GM12878 (cell line): ENCODE results near the gene OR7A5. TPM values are rescaled to one million over a fixed set of nuclear protein-coding genes. Genes with fewer than 3 reads are reported as not detected.
"Not testable (repeated sequence)": the region's sequence is repeated elsewhere in the genome, so short reads cannot be mapped to it uniquely, and the experiment has no call there.

Experiments used
- ATAC-seq: fragments of 200-7000 bp; cut with Tn5 transposase; 3 replicates; pipeline ENCODE4 v1.9.1; 2020; ENCODE audit warnings: mild to moderate bottlenecking, moderate library complexity
- BruUV-seq: library from RNA; stranded (reverse); fragments of 400-500 nt; replicated peaks from 2 replicates; lab custom pipeline; 2021; lab: Mats Ljungman, UMichigan
- CTCF ChIA-PET: fragments of 300-600 bp; sonication (Branson Sonifier 250); formaldehyde crosslinking; extraction: SDS; loops from one replicate; lab custom pipeline; 2021; ENCODE audit warnings: inconsistent platforms; lab: Yijun Ruan, JAX
- POLR2A ChIA-PET: fragments of 350-600 bp; formaldehyde crosslinking; extraction: SDS; loops from one replicate; lab custom pipeline; 2021; ENCODE audit warnings: inconsistent platforms; lab: Charles Lee
- RAD21 ChIA-PET: fragments of 300-600 bp; sonication (Branson Sonifier 250); formaldehyde crosslinking; loops from one replicate; lab custom pipeline; 2023; ENCODE audit warnings: antibody characterized with exemption; ENCODE audit not compliant: unreplicated experiment; lab: Charles Lee
- SMC1A ChIA-PET: fragments of 300-600 bp; sonication (Branson Sonifier 250); formaldehyde crosslinking; loops from one replicate; lab custom pipeline; 2023; ENCODE audit not compliant: unreplicated experiment, uncharacterized antibody; lab: Charles Lee
- DNase-seq: peaks from one replicate; pipeline ENCODE4 v3.0.0-alpha.2; 2011; ENCODE audit warnings: low read depth, low spot score
- FAIRE-seq: peaks from 3 replicates; lab custom pipeline; 2011; peaks lifted over from hg19 to GRCh38; lab: Jason Lieb, UNC
- H2AFZ ChIP-seq: 2 replicates; pipeline ENCODE4 v1.6.0; 2011; ENCODE audit warnings: low read depth, low read length, control low read depth; ENCODE audit not compliant: control insufficient read depth
- H3K27ac ChIP-seq: 2 replicates; pipeline ENCODE4 v1.5.1; 2011; ENCODE audit warnings: control low read depth; ENCODE audit not compliant: control insufficient read depth, insufficient read depth
- H3K27me3 ChIP-seq, 2 experiments: replicated peaks in 1 of 2; 2 replicates each; pipeline versions ENCODE4 v1.6.0 to v1.6.1; 2011; ENCODE audit warnings: low read length in 1 of 2; ENCODE audit not compliant: control insufficient read depth in 2 of 2, insufficient read depth in 2 of 2
- H3K36me3 ChIP-seq, 2 experiments: 2 replicates each; pipeline ENCODE4 v1.5.1; 2011; ENCODE audit warnings: low read length in 1 of 2; ENCODE audit not compliant: control insufficient read depth in 2 of 2, insufficient read depth in 2 of 2
- H3K4me1 ChIP-seq: 2 replicates; pipeline ENCODE4 v1.6.1; 2011; ENCODE audit warnings: mild to moderate bottlenecking, low read length, moderate library complexity, mixed read lengths; ENCODE audit not compliant: control insufficient read depth, insufficient read depth
- H3K4me2 ChIP-seq: 2 replicates; pipeline ENCODE4 v1.6.0; 2011; ENCODE audit warnings: control low read depth; ENCODE audit not compliant: control insufficient read depth, insufficient read depth
- H3K4me3 ChIP-seq: fragments of 200-600 bp; sonication (generic); 2 replicates; pipeline ENCODE4 v1.5.1; 2016
- H3K79me2 ChIP-seq: 2 replicates; pipeline ENCODE4 v1.6.0; 2011; ENCODE audit warnings: low read length; ENCODE audit not compliant: control insufficient read depth, insufficient read depth
- H3K9ac ChIP-seq: 2 replicates; pipeline ENCODE4 v1.8.0; 2011; ENCODE audit warnings: low read length, control low read depth, mixed read lengths; ENCODE audit not compliant: control insufficient read depth, insufficient read depth
- H3K9me3 ChIP-seq: replicated peaks from 3 replicates; pipeline ENCODE4 v1.5.1; 2011; ENCODE audit warnings: mild to moderate bottlenecking, low read length; ENCODE audit not compliant: control insufficient read depth, insufficient read depth
- H4K20me1 ChIP-seq: 2 replicates; pipeline ENCODE4 v1.6.0; 2011; ENCODE audit not compliant: control insufficient read depth, insufficient read depth
- WGBS: methylation state at CpG from one replicate; pipeline ENCODE4 v1.1.6; 2016; ENCODE audit warnings: low lambda C conversion rate; ENCODE audit not compliant: insufficient replicate concordance, insufficient coverage; ENCODE audit errors: missing lambda C conversion rate; 5-methylcytosine and 5-hydroxymethylcytosine counted together
- in situ Hi-C: fragments of 300-500 bp; cut with MboI; formaldehyde crosslinking; loops from 9 replicates; pipeline ENCODE4 v1.14.3; 2018; ENCODE audit warnings: mixed read lengths
- intact Hi-C: fragments of 100-400 bp; cut with micrococcal nuclease; formaldehyde crosslinking; loops from one replicate; pipeline ENCODE4 v1.14.2; 2022; ENCODE audit not compliant: unreplicated experiment
- polyA plus RNA-seq, 11 experiments: library from polyadenylated mRNA; depleted of rRNA in 4 of 11; unstranded in 6 of 11; stranded (reverse) in 5 of 11; fragments of >200 nt; fragmentation: Nextera tagmentation in 4 of 11; fragmentation: Illumina TruSeq in 1 of 11; extraction: Ambion mirVana in 4 of 11; extraction: Trizol in 1 of 11; gene quantifications; 1 replicate in 1 of 11; 2 replicates in 10 of 11; pipeline versions ENCODE4 v1.2.1 to v1.2.3, GENCODE V29; 2011 to 2016; ENCODE audit warnings: inconsistent platforms in 2 of 11, missing spikeins in 2 of 11, low read depth in 1 of 11
- small RNA-seq: library from RNA; depleted of rRNA; stranded (forward); fragments of <200 nt; gene quantifications from one replicate; pipeline ENCODE3, GENCODE V24; 2014
- total RNA-seq, 4 experiments: library from RNA; depleted of rRNA in 3 of 4; stranded (reverse); fragments of >200 nt in 3 of 4; fragmentation: Illumina TruSeq in 1 of 4; extraction: Trizol in 1 of 4; gene quantifications; 2 replicates each; pipeline versions ENCODE4 v1.2.1 to v1.2.3, GENCODE V29; 2013 to 2021

Gene OR7A5
- total and polyA plus RNA-seq, 10 of the 15 experiments (the other 5 are each of a cell fraction or from before 2014, with no cell fraction given): not detected

GRCh38 chr19:14777645-14778044 lies 57.3 kb downstream of the OR7A5 start:
- DNase-seq, H2AFZ ChIP-seq, intact Hi-C loops, POLR2A ChIA-PET, H3K4me1 ChIP-seq, in situ Hi-C loops, H3K4me2 ChIP-seq, ATAC-seq, CTCF ChIA-PET, BruUV-seq, H3K27ac ChIP-seq, SMC1A ChIA-PET, H3K9me3 ChIP-seq, FAIRE-seq, RAD21 ChIA-PET, H3K79me2 ChIP-seq, H3K36me3 ChIP-seq, H4K20me1 ChIP-seq, H3K9ac ChIP-seq, H3K27me3 ChIP-seq, H3K4me3 ChIP-seq: not testable (repeated sequence)
- WGBS: 82% methylated on average over 2 of the region's 4 CpGs

Small RNAs within 50 kb of the gene (small RNA-seq; reads per million reads assigned to genes)
- gene AC005255.1: not detected

Other genes with a start within 250 kb of the OR7A5 start
Only the 7 nearest of the 10 such genes appear.
- 6.6 and 6.8 TPM in 2 replicates for gene ZNF333, start 145.1 kb downstream of the OR7A5 start, total RNA-seq (2014; rRNA removed)
- 5.3 and 6.6 TPM in 2 replicates for gene ZNF333, start 145.1 kb downstream of the OR7A5 start, total RNA-seq (2014; rRNA removed; fragmentation: Illumina TruSeq; extraction: Trizol)
- gene ZNF333, start 145.1 kb downstream of the OR7A5 start, total RNA-seq (2021): 5.7 and 6.8 TPM in 2 replicates
- gene ZNF333, start 145.1 kb downstream of the OR7A5 start, polyA plus RNA-seq (2011; rRNA removed): 12.1 and 14.1 TPM in 2 replicates
- 6.1 and 6.4 TPM in 2 replicates for gene ZNF333, start 145.1 kb downstream of the OR7A5 start, polyA plus RNA-seq (2014; fragmentation: Illumina TruSeq; extraction: Trizol)
- 1 to 10 TPM; 2.3 to 2.9 TPM for gene ZNF333, start 145.1 kb downstream of the OR7A5 start, polyA plus RNA-seq (2014; fragmentation: Nextera tagmentation; extraction: Ambion mirVana)
- 7.9 and 8.9 TPM in 2 replicates for gene ZNF333, start 145.1 kb downstream of the OR7A5 start, polyA plus RNA-seq (2014; rRNA removed)
- 1 to 10 TPM; 4.3 to 4.5 TPM for gene ZNF333, start 145.1 kb downstream of the OR7A5 start, polyA plus RNA-seq (2016; fragmentation: Nextera tagmentation; extraction: Ambion mirVana)
- gene ADGRE2, start 56.6 kb downstream of the OR7A5 start, total RNA-seq (2014; rRNA removed): 5.0 and 6.3 TPM in 2 replicates
- gene ADGRE2, start 56.6 kb downstream of the OR7A5 start, total RNA-seq (2014; rRNA removed; fragmentation: Illumina TruSeq; extraction: Trizol): 2.5 and 2.8 TPM in 2 replicates
- 8.6 and 8.9 TPM in 2 replicates for gene ADGRE2, start 56.6 kb downstream of the OR7A5 start, total RNA-seq (2021)
- gene ADGRE2, start 56.6 kb downstream of the OR7A5 start, polyA plus RNA-seq (2011; rRNA removed): 0.03 and 0.15 TPM in 2 replicates
- gene ADGRE2, start 56.6 kb downstream of the OR7A5 start, polyA plus RNA-seq (2014; fragmentation: Illumina TruSeq; extraction: Trizol): 5.3 and 7.4 TPM in 2 replicates
- 1 to 10 TPM; 1.6 to 2.6 TPM for gene ADGRE2, start 56.6 kb downstream of the OR7A5 start, polyA plus RNA-seq (2014; fragmentation: Nextera tagmentation; extraction: Ambion mirVana)
- gene ADGRE2, start 56.6 kb downstream of the OR7A5 start, polyA plus RNA-seq (2014; rRNA removed): 7.8 and 12.7 TPM in 2 replicates
- 1 to 10 TPM; 3.7 to 5.5 TPM for gene ADGRE2, start 56.6 kb downstream of the OR7A5 start, polyA plus RNA-seq (2016; fragmentation: Nextera tagmentation; extraction: Ambion mirVana)
- gene OR7C1, start within 50 bp of the OR7A5 start, total RNA-seq (2014; rRNA removed): not detected in 2 replicates
- not detected in 2 replicates for gene OR7C1, start within 50 bp of the OR7A5 start, total RNA-seq (2014; rRNA removed; fragmentation: Illumina TruSeq; extraction: Trizol)
- gene OR7C1, start within 50 bp of the OR7A5 start, total RNA-seq (2021): not detected in 2 replicates
- not detected in 2 replicates for gene OR7C1, start within 50 bp of the OR7A5 start, polyA plus RNA-seq (2011; rRNA removed)
- gene OR7C1, start within 50 bp of the OR7A5 start, polyA plus RNA-seq (2014; fragmentation: Illumina TruSeq; extraction: Trizol): not detected in 2 replicates
- gene OR7C1, start within 50 bp of the OR7A5 start, polyA plus RNA-seq (2014; fragmentation: Nextera tagmentation; extraction: Ambion mirVana): under 1 TPM; 0.04 to 0.06 TPM
- gene OR7C1, start within 50 bp of the OR7A5 start, polyA plus RNA-seq (2014; rRNA removed): not detected in 2 replicates
- not detected for gene OR7C1, start within 50 bp of the OR7A5 start, polyA plus RNA-seq (2016; fragmentation: Nextera tagmentation; extraction: Ambion mirVana)
- not detected in 2 replicates for gene OR7A10, start 13.7 kb upstream of the OR7A5 start, total RNA-seq (2014; rRNA removed)
- not detected in 2 replicates for gene OR7A10, start 13.7 kb upstream of the OR7A5 start, total RNA-seq (2014; rRNA removed; fragmentation: Illumina TruSeq; extraction: Trizol)
- gene OR7A10, start 13.7 kb upstream of the OR7A5 start, total RNA-seq (2021): not detected in 2 replicates
- gene OR7A10, start 13.7 kb upstream of the OR7A5 start, polyA plus RNA-seq (2011; rRNA removed): not detected in 2 replicates
- not detected in 2 replicates for gene OR7A10, start 13.7 kb upstream of the OR7A5 start, polyA plus RNA-seq (2014; fragmentation: Illumina TruSeq; extraction: Trizol)
- not detected for gene OR7A10, start 13.7 kb upstream of the OR7A5 start, polyA plus RNA-seq (2014; fragmentation: Nextera tagmentation; extraction: Ambion mirVana)
- not detected in 2 replicates for gene OR7A10, start 13.7 kb upstream of the OR7A5 start, polyA plus RNA-seq (2014; rRNA removed)
- not detected for gene OR7A10, start 13.7 kb upstream of the OR7A5 start, polyA plus RNA-seq (2016; fragmentation: Nextera tagmentation; extraction: Ambion mirVana)
- gene OR7A17, start 50.9 kb upstream of the OR7A5 start, total RNA-seq (2014; rRNA removed): not detected in 2 replicates
- gene OR7A17, start 50.9 kb upstream of the OR7A5 start, total RNA-seq (2014; rRNA removed; fragmentation: Illumina TruSeq; extraction: Trizol): not detected in 2 replicates
- gene OR7A17, start 50.9 kb upstream of the OR7A5 start, total RNA-seq (2021): not detected in 2 replicates
- not detected in 2 replicates for gene OR7A17, start 50.9 kb upstream of the OR7A5 start, polyA plus RNA-seq (2011; rRNA removed)
- not detected in 2 replicates for gene OR7A17, start 50.9 kb upstream of the OR7A5 start, polyA plus RNA-seq (2014; fragmentation: Illumina TruSeq; extraction: Trizol)
- gene OR7A17, start 50.9 kb upstream of the OR7A5 start, polyA plus RNA-seq (2014; fragmentation: Nextera tagmentation; extraction: Ambion mirVana): not detected
- not detected in 2 replicates for gene OR7A17, start 50.9 kb upstream of the OR7A5 start, polyA plus RNA-seq (2014; rRNA removed)
- gene OR7A17, start 50.9 kb upstream of the OR7A5 start, polyA plus RNA-seq (2016; fragmentation: Nextera tagmentation; extraction: Ambion mirVana): not detected
- not detected in 2 replicates for gene OR7C2, start 106.3 kb upstream of the OR7A5 start, total RNA-seq (2014; rRNA removed)
- gene OR7C2, start 106.3 kb upstream of the OR7A5 start, total RNA-seq (2014; rRNA removed; fragmentation: Illumina TruSeq; extraction: Trizol): not detected in 2 replicates
- not detected in 2 replicates for gene OR7C2, start 106.3 kb upstream of the OR7A5 start, total RNA-seq (2021)
- gene OR7C2, start 106.3 kb upstream of the OR7A5 start, polyA plus RNA-seq (2011; rRNA removed): not detected in 2 replicates
- not detected in 2 replicates for gene OR7C2, start 106.3 kb upstream of the OR7A5 start, polyA plus RNA-seq (2014; fragmentation: Illumina TruSeq; extraction: Trizol)
- not detected for gene OR7C2, start 106.3 kb upstream of the OR7A5 start, polyA plus RNA-seq (2014; fragmentation: Nextera tagmentation; extraction: Ambion mirVana)
- gene OR7C2, start 106.3 kb upstream of the OR7A5 start, polyA plus RNA-seq (2014; rRNA removed): not detected in 2 replicates
- not detected for gene OR7C2, start 106.3 kb upstream of the OR7A5 start, polyA plus RNA-seq (2016; fragmentation: Nextera tagmentation; extraction: Ambion mirVana)
- gene SLC1A6, start 144.7 kb upstream of the OR7A5 start, total RNA-seq (2014; rRNA removed): not detected in 2 replicates
- not detected in 2 replicates for gene SLC1A6, start 144.7 kb upstream of the OR7A5 start, total RNA-seq (2014; rRNA removed; fragmentation: Illumina TruSeq; extraction: Trizol)
- not detected in 2 replicates for gene SLC1A6, start 144.7 kb upstream of the OR7A5 start, total RNA-seq (2021)
- gene SLC1A6, start 144.7 kb upstream of the OR7A5 start, polyA plus RNA-seq (2011; rRNA removed): not detected in 2 replicates
- gene SLC1A6, start 144.7 kb upstream of the OR7A5 start, polyA plus RNA-seq (2014; fragmentation: Illumina TruSeq; extraction: Trizol): not detected in 2 replicates
- not detected for gene SLC1A6, start 144.7 kb upstream of the OR7A5 start, polyA plus RNA-seq (2014; fragmentation: Nextera tagmentation; extraction: Ambion mirVana)
- gene SLC1A6, start 144.7 kb upstream of the OR7A5 start, polyA plus RNA-seq (2014; rRNA removed): 0.06 TPM in 1 of 2 replicates, not detected in the other
- not detected for gene SLC1A6, start 144.7 kb upstream of the OR7A5 start, polyA plus RNA-seq (2016; fragmentation: Nextera tagmentation; extraction: Ambion mirVana)